DLD1 (cell line): Measurements from ENCODE around the gene PILRA.
"Not testable (repeated sequence)": the region's sequence is repeated elsewhere in the genome, so short reads cannot be mapped to it uniquely, and the experiment has no call there.

Source experiments
- in situ Hi-C: cut with HindIII; loops from 2 replicates; pipeline ENCODE4 v1.10.0; 2017; ENCODE audit warnings: low sequenced_read_pairs

PILRA gene

DNA sequence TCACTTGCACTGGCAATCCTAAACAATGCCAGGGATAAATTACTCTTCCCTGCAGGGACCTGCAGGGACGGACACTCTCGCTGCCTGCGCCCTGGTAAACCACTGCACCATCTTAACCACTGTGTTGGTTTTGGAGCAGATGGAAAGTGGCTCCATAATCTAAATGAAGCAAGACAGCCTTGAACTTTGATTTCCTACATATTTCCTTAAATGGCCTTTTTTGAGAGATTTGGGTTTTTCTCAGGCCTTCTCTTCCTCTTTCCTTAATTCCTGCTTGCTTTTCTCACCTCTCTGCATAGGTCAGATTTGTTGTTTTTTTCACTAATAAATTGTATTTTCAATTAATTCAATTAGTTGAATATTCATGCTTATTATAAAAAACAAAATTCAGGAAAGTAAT, 2.8 kb downstream of the PILRA start:
- in situ Hi-C loops = no loop called here

DNA sequence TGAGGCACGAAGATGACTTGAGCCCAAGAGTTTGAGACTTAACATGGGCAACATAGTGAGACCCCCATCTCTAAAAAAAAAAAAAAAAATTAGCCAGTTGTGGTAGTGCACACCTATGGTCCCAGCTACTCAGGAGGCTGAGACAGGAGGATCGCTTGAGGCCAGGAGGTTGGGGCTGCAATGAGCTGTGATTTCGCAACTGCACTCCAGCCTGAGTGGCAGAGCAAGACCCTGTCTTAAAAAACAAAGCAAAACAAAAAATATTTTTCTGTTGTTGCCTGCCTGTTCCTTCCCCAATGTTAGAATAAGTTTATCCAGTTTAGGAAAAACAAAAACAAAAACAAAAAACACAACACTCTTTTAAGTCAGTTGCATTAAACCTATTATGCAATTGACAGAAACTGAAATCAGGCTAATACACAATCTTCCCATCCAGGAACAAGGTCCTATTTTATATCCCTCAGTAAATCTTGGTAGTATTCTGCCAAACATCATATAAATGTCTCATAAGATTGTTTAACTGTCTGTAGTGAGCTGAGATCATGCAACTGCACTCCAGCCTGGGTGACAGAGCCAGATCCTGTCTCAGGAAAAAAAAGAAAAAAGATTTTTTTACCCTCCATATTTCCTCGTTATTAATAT, 4.9 kb downstream of the PILRA start:
- in situ Hi-C loops = no loop called here

DNA sequence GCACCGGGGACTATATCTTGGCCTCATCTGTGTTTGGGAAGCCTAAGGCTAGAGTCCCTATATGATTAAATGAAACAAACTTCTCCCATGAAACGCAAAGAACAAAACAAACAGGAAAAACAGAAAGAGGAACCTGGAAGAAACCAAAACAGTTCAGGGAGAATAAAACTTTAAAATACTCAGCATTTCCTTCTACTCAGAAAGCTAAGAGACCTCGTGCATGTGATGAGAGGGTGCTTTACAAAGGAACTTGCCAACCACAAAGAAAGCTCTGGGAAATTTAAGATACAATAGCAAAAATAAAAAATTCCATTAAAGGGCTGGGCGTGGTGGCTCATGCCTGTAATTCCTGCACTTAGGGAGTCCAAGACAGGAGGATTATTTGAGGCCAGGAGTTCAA, 6.9 kb downstream of the PILRA start:
- in situ Hi-C loops = no loop called here

DNA sequence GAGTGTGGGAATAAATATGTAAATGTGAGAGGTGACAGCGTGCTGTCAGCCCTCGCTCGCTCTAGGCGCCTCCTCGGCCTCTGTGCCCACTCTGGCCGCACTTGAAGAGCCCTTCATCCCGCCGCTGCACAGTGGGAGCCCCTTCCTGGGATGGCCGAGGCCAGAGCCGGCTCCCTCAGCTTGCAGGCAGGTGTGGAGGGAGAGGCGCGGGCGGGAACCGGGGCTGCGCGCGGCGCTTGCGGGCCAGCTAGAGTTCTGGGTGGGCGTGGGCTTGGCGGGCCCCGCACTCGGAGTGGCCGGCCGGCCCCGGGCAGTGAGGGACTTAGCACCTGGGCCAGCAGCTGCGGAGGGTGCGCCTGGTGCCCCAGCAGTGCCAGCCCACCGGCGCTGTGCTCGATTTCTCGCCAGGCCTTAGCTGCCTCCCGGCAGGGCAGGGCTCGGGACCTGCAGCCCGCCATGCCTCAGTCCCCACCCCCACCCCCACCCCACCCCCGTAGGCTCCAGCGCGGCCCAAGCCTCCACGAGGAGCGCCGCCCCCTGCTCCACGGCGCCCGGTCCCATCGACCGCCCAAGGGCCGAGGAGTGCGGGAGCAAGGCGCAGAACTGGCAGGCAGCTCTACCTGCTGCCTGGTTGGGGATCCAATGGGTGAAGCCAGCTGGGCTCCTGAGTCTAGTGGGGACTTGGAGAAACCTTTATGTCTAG, 8.4 kb downstream of the PILRA start:
- in situ Hi-C loops = not testable (repeated sequence)

DNA sequence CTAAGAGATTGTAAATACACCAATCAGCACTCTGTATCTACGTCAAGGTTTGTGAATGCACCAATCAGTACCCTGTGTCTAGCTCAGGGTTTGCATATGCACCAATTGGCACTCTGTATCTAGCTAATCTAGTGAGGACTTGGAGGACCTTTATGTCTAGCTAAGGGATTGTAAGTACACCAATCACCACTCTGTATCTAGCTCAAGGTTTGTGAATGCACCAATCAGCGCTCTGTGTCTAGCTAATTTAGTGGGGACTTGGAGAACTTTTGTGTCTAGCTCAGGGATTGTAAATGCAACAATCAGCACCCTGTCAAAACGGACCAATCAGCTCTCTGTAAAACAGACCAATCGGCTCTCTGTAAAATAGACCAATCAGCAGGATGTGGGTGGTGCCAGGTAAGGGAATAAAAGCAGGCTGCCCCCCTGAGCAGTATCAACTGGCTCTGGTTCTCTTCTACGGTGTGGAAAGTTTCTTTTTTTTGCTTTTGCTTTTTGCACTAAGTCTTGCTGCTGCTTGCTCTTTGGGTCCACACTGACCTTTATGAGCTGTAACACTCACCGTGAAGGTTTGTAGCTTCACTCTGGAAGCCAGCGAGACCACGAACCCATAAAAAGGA, 9.1 kb downstream of the PILRA start:
- in situ Hi-C loops = not testable (repeated sequence)

DNA sequence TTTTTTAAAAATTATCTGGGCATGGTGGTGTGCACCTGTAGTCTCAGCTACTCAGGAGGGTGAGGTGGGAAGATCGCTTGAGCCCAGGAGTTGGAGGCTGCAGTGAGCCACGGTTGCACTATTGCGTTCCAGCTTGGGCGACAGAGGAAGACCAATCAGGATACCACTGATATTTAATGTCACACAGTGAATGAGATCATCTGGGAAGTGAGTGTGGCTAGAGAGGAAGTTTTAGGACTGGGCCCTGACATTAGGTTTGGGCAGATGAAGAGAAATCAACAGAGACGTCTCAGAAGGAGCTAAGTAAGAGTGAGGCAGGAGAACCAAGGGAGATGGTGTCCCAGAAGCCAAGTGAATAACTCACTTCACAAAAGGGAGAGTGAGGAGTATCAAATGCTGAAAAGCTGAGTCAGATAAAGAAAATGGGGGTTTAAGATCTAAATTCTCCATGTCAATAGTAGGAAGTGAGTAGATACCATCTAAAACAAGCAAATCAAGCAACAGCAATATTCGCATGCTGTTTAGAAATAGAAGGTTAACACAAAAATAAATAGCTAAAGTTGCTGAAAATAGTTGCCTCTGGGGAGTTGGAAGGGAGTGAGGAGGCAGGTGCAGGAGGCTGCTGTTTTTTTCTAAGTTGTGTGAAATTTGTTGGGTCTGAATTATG, 11.5 kb downstream of the PILRA start:
- in situ Hi-C loops = no loop called here

DNA sequence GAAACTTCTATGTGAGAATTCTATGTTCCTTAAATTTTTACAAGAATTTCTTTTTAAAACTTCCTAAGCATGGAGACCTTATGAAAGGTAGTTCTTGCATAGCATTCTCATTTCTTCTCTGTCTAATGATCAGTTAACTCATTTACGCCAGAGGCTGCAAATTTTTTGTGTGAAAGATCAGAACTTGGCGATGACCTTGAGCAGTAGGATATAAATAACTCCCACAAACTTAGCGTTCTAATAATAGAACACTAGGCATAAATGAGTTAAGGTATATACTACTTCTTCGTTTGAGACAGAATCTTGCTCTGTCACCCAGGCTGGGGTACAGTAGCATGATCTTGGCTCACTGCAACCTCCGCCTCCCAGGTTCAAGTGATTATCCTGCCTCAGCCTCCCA, 13.7 kb downstream of the PILRA start:
- in situ Hi-C loops = no loop called here

DNA sequence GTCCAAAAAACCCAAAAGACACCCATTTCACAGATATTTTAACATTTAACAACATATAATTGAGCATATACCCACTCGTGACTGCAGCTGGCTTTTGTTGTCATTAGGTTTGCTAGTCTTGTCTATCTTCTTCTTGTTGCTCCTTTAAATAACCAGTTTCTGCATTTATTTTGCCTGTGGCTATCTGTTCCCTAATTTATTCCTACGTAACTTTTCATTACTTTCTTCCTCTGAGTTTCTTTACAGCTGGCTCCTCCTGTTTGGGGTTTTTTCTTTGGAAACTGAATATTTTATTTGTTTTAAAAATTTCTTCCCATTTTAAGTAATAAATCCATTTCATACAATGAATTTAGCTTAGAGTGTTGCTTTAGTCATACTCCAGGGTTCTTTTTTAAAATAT, 14.4 kb downstream of the PILRA start:
- in situ Hi-C loops = no loop called here

DNA sequence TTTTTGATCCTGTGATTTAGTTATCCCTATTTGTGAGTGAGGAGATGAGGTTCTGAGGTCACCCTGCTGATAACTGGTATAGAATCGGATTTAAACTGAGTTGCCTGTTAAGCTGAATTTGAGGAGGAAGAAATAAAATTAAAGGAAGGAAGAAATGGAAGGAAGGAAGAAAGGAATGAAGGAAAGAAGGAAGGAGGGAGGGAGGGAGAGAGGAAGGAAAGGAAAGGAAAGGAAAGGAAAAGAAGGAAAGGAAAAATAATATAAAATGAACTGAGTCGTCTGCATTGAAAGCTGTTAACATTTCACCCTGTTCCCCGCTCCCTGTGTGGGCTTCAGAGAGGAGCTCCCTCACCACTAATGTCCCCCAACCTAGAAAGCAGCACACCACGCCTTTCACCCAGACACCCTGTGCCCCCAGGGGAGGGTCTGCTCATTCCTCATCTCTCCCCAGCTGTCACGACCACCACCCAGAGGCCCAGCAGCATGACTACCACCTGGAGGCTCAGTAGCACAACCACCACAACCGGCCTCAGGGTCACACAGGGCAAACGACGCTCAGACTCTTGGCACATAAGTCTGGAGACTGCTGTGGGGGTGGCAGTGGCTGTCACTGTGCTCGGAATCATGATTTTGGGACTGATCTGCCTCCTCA, 16.3 kb downstream of the PILRA start:
- in situ Hi-C loops = no loop called here

DNA sequence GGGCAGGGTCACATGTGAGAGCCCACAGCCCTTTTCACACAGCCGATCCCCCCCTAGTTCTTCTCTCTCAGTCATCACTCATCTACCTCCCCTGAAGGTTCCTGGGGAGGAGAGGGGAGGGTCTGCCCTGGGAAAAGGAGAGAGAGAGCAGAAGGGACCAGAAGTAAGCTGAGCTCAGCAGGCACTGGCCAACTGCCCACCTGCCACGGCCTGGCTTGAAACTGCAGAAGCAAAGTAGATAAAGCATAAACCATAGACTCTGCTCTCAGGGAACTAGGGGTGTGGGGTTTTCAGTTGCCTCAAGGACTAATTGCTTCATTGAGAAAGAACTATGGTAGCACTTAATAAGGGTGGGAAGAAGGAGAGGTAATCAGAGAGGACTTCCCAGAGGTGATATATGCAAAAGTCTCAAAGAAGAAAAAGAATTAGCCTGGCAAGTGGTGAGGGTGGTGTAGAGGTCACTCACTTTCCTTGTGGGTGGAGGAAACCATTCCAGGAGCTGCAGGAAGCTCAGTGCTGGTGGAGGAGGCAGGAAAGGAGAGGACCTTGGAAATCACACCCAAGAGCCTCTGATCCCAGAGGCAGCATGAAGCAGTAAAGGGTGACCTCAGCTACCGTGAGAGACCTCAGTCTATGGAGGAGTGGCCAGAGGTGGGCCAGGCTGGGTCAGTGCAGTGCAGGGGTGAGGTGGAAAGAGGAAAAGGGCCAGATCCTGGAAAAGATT, 17.2 kb downstream of the PILRA start:
- in situ Hi-C loops = no loop called here

DNA sequence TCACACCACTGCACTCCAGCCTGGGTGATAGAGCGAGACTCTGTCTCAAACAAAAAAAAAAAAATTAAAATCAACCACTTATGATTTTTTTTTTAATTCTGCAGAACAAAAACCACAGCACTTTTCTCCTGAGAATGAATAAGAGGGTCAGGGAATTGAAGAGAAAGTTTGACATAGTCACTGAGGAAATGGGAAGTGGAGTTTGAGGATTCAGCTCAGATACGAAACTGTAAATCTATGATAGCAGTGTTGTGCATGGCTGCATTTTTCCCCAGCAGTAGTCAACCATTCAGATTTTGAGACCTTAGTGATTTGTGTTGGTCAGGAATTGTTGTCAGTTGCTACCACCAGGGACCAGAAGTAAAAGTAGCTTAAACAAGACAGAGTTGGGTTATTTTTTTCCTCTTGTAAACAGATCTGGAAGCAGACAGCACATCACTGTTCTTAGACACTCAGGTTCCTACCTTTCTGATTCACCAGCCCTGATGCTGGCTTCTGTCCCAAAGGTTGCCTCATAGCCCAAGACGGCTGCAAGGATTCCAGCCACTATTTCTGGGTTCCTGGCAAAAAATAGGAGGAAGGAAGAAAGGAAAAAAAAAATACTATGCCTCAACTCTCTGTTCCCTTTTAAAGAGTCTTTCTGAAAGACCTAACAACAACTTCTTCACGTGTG, 20.1 kb downstream of the PILRA start:
- in situ Hi-C loops = no loop called here

DNA sequence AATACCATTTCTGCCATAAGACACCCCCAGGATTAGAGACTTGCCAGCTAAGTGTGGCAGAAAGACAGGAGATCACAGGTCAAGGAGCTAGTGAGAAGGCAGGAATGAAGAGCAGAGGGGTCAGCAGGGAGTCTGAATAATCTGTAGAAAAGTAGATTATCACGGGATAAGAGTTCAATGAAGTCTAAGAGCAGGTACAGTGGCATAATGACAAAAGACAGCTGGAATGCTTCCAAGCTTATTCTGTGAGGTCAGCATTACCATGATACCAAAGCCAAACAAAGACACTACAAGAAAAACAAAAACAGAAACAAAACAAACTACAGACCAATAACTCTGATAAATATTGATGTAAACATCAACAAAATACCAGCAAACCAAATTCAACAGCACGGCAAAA, 20.8 kb downstream of the PILRA start:
- in situ Hi-C loops = no loop called here

DNA sequence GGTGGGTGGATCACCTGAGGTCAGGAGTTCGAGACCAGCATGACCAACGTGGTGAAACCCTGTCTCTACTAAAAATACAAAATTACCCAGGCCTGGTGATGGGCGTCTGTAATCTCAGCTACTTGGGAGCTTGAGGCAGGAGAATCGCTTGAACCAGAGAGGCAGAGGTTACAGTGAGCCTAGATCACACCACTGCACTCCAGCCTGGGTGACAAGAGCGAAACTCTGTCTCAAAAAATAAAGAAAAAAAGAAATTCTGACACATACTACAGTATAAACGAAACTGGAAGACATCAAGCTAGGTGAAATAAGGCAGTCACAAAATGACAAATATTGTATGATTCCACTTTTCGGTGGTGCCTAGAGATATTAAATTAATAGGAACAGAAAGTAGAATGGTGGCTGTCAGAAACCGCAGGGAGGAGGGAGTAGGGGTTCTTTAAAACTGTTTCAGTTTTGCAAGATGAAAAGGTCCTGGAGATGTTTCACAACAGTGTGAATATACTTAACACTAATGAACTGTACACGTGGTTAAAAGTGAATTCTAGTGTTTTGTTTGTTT, 23.2 kb downstream of the PILRA start:
- in situ Hi-C loops = no loop called here

DNA sequence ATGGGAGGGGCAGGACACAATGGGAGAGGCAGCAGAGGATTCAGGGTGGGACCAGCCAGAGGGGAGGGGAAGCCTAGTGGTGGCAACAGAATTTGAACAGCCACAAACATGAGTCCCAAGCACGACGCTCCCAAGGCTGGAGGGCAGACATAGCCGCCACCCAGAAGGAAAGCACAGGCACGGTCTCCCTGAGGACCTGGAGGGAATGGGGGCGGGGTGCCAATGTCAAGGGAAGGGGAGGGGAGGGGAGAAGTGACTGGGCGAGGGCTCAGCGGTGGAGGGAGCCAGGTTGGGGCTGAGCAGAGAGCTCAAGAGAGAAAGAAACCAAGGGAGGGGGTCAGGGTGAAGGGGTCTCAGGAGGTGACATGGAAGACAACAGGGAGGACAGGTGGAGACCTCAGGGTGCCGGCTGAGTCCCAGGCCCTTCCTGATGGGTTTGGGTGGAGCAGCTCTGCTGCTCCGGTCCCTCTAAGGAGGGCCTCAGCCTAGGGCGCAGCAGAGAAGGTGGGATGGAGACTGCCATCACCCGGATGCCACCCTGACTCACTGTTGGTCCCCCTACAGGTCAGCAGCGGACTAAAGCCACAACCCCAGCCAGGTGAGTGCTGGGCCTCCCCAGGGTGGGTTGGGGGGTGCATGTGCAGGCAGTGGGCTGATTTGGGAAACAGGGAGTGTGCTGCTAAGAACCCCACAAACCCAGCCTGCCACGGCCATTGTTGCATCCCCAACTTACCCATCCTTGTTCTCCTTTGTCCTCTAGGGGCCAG, 24.2 kb downstream of the PILRA start:
- in situ Hi-C loops = no loop called here

DNA sequence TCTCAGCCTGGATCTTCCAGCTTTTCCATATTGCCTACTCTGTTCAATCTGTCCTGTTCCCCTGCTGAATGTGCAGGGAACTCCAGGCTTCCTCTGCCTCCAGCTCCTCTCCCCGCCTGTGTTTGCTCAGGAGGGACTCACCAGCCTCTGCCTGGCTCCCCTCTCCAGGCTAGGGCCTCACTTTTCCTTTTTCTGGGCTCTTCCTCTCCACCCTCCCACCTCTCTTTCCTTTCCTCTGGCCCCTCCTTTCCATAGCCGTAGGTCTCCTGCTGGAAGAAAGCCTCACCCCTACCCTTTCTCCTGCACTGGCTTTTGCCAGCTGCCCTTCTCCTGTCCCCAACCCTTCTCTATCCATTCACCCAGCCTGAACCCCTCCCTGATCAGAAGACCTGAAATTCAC, 25.0 kb downstream of the PILRA start:
- in situ Hi-C loops = no loop called here

DNA sequence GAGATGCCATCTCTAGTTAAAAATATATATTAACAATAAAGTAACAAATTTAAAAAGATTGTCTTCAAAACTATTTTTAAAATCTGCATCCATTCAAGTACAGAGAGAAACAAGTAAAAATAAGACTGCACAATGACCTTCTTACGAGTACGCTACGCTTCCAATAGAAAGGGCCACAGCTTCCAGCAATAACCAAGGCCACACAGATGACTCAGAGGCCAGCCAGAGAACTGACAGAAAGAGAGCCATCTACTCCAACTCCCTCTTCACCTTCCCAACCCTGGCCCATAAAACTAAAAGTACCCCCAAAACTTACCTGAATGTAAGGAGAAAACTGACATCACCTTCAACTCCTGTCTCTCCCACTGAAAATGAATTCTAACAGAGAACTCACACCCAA, 26.8 kb downstream of the PILRA start:
- in situ Hi-C loops = no loop called here

DNA sequence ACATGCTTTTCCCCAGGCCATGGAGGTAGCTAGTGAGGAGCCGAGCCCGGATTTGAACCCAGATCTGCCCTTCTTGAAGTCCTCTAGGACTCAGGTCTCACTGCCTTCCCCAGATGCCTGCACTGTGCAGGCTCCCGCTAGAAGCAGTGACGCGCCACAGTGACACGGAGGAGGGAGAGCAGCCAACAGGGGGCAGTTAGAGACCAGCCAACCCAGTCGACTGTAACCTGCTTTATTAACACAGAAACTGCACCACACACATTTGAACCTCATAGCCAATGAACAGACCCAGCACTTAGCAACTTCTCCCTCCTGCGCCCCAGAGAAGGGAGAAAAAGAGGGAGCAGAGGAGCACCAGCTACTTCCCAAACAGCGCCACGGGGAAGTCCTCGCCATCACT, 27.4 kb downstream of the PILRA start:
- in situ Hi-C loops = no loop called here

DNA sequence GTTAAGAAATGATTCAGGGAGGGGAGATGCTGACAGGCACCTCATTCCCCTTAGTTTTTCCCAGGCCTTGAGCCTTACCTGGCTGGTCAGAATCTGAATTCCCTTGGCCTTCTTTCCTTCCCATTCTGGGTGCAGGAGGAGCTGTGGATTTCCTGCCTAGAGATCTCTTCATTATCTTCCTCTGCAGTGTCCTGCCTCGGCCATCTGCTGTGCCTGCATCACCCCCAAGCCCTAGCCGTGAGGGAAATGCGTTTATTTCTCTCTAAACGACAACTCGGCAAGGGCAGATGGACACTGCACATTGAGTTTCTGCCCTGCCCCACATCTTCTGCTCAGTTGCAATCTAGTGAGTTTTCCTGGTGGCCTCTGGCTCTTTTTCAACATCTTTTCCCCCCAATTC, 28.5 kb downstream of the PILRA start:
- in situ Hi-C loops = no loop called here

DNA sequence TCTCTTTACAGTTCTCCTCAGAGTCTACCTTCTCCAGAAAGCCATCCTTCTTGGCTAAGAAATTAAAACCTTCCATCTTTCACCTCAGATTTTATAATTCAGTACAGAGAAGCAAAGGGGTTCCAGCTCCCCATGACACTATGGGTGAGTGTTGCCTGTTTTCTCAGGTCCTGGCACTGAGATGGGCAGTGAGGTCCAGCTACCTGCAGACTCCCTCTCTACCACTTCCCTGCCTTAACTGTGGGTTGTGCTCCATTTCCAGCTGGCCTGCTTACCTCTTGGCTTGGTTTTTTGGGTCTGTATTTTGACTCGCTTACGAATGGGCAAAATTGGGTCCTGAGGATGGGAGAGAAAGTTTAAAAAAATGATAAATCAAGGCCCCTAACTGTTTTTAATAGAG, 29.0 kb downstream of the PILRA start:
- in situ Hi-C loops = no loop called here
